Measurements from ENCODE around the gene SUPT3H.
A peak's percentile ranks its signal among the peaks of the same experiment; 100 is the strongest.
"Not testable (repeated sequence)": the region's sequence is repeated elsewhere in the genome, so short reads cannot be mapped to it uniquely, and the experiment has no call there.

Gene SUPT3H

DNA sequence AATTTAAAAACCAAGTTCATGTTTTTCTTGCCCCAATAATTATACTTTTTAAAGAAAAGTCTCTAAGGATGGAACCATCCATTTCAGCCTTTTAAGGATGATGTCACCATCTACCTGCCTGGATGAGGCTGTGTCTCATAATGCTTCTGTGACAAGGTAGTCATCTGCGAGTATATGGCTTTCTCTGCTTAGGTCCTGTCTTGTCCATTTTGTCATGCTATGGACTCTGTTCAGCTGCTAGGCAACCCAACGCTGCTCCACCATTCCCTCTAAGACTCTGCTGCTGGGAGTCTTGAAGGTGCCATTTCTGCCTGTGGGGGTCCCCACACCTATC lies 509.4 kb downstream of the SUPT3H start:
- no peak for DNase-seq

DNA sequence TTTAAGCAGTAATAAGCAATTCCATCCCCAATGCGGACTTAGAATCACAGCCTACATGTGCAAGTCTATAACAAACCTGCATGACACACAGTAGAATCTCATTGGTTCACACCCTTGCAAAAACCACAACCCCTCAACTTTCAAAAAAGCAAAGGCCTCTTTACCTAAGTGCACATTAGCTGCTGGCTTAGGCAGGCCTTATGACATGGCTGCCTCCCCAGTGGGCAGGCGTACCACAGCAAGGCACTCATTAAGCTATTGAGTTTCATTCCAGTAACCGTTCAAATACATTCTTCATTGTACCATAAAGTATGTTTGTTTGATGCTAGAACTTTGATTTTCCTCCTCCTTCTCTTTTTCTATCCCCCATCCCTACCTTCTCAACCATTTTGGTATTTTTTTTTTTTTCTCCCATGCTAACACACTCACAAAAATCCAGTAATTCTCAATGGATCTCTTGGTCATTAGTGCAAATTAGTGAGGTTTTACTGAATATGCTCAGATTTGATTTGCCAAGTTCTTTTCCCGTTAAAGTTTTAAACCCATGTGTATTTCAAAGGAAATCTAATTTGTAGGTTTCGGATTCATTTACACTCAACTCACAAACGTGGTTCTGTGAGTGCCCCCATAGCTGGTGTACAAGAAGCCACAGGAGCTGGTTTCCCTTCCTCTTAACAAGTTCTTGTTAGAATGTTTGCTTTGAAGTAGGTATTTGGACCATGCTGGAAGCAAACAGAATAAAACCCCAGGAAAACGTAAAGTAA lies 510.0 kb downstream of the SUPT3H start:
- peak; percentile 34 for DNase-seq

DNA sequence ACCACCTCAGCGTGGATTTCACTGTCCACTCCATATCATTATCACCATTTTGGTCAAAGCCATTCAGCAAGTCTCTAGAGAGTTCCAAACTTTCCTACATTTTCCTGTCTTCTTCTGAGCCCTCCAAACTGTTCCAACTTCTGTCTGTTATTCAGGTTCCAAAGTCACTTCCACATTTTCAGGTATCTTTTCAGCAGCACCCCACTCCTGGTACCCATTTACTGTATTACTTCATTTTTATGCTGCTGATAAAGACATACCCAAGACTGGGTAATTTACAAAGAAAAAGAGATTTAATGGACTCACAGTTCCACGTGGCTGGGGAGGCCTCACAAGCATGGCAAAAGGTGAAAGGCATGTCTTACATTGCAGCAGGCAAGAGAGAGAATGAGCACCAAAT lies 512.5 kb downstream of the SUPT3H start:
- not testable (repeated sequence) for DNase-seq

DNA sequence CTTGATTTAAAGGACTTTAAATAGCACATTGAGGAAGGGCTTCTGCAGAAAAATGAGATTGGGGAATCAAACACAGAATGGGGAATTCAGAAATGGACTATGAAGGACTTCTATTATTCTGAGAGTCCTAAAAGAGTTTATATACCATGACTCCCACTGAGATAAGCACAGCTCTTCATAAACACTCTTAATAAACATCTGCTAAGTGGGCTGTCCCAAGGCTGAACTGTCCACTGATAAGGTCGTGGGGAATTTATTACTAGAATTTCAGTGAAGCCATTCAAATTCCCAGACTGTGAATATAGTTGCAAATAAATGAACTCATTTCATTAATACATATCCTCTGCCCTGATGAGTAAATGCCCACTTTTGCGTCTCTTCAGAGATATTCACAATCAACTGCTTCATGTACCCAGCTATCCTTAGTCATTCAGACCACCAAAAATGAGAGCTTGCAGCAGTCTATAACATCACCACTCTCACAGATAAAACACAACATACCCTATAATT lies 517.8 kb downstream of the SUPT3H start:
- DNase-seq: no peak

DNA sequence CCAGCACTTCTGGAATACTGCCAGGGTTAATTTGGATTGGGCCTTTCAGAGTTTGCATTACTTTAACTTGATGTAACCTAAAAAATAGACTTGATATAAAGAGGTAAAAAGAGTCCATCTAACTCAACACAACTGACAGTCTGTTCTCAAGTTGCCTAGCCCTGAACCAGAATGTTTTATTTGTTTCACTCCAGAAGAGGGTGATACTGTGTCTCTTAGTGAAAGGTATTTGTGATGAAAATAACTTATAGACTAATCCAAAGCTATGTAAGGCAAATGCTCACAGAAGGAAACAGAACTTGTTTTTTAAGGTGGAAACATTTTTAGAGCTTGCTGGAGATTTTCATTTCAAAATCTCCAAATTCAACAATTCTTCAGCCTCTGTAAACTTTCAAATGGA lies 518.7 kb downstream of the SUPT3H start:
- no peak for DNase-seq

DNA sequence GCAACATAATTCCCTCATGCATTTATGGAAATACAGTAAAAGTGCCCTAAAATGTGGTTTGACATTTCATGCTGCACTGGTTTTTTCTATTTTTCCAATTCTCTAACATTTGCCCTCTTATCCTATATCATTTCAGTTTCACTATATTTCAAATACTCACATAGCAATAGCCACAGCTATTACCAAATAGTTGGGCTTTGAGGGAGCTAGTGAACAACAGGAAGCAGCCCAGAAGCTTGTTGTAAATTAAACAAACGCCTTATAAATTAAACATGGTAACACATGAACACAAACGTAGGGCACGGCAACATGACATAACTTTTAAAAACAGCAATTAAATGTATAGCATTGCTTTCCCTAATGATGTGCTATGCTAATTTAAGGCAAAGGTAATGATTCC lies 521.3 kb downstream of the SUPT3H start:
- no peak for DNase-seq

DNA sequence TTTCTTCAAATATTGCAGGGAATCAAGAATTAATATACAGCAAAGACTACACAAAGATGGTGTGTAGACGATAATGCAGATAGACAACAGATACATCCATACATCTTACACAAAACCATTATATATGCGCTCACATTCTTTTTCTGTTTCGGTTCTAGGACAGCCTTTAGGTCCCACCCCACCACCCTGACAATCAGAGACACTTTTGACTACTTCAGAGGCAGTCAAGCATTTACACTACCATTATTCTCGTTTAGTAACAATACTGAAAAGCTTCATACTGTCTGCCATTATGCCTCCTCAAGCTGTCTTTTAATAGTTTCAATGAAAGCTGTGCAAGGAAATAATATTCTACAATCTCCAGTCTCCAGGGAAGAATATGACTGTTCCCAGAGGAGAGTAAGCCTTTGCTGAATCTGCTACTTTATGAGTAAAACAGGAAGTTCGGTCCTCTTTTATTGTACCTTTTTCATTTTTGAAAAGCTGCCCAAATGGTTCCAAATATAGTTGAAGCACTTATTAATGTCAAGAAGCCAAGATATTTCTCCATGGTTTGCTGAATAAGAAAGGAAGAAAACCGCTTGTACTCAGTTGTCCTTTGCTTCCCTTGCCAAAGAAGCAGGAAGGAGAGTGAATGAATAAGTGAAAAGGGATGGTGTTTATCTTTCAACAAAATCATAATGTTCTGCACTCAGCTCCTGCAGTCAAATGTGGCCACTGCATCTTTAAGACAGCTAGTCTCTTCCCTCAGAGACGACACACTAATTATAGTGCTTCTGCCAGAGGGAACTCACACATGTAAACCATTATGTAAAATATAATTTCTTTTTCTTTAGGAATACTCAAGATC lies 521.9 kb downstream of the SUPT3H start:
- no peak for DNase-seq

DNA sequence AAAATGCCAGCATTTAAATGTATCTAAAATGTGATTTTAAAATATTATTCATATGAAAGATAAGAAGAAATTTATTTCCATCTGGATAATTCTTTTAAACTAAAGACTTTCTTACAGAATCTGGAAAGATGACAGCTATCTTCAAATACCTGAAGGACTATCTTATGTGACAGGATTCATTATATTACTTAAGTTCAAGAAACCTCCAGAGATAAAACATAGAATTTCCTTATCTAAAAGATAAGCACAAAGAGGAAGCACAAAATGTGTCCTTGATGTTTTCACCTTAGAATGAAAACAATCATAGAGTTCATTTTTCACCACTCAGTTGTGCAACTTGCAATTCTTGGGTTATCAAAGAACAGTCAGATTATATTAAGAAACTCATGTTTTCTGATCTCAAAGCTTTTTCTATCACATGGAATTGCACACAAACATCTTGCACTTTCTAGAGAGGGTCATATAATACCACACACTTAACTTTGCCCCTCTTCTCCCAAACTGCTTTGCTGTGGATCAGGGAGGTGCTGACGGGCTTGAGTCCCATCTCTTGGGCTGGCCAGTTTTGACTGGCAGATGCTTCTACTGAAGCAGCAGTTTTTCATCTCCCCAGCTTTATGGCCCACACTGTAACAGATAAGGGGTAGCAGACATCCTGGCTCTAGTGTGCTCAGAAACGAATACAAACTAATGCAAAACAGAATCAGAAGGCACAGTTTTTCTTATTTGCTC lies 522.9 kb downstream of the SUPT3H start:
- DNase-seq: no peak

DNA sequence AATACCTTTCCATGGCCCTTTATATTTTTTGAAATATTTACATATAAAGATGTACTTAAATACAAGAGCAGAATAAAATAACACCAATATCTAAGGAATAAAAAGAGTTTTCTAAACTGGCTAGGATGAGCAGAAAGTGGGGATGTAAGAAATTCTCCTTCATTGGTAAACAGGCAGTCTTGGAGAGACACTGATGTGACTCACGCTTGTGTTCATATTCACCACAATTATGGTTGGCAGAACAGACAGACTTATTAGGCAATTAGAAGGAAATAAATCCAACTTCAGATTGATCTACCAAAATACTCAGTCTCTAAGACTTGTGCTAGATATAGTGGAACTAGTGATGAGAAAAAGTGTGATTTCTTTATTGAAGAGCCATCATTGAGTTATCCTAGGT lies 526.6 kb downstream of the SUPT3H start:
- DNase-seq: no peak

DNA sequence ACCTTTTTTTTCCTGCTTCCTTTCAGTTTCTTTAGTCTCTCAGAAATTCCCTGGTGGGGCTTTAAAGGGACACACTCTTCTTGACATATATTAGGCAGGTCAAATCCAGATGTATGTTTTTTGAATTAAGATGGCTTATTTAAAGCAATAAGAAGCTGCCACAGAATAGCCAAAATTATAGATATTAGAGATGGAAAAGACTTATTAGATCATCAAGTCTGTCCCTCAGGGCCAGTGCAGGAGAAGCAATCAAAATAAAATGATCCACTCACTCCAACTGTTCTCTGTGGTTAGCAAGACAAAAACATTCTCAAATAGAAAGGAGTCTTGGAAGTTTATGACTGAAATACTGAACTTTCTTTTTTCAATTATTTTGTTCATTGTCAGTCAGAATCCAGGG lies 527.4 kb downstream of the SUPT3H start:
- DNase-seq: peak; percentile 30

DNA sequence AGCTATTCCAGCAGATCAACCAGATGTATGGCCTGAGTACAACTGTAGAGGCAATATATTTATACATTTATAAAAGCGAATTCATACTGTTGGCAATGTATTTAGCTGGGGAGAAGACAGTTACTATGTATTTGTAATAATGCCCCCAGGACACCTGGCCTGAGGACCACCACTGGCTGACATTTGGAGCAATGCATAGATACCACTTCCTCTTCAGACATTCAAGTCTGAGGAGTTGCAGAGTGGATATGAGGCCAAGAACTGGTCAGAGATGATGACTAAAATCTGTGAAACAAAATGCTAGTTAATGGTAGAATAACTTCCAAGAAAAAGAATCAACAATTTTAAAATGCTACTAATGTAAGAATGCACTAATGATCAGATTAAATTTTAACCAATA lies 527.9 kb downstream of the SUPT3H start:
- peak; percentile 63 for DNase-seq

DNA sequence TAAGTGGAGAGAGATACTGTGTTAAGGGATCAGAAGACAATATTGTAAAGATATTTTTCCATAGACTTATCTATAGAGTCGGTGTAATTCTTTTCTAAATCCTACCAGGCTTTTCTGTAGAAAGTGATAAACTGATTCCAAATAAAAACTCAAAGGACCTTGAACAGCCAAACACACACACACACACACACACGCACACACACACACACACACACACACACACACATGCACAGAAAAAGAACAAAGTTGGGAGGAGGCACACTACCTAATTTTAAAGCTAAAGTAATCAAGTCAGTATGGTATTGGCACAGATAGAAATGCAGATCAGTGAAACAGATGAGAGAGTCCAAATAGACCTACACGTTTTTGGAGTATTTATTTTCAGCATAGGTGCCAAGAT lies 534.0 kb downstream of the SUPT3H start:
- DNase-seq: no peak

DNA sequence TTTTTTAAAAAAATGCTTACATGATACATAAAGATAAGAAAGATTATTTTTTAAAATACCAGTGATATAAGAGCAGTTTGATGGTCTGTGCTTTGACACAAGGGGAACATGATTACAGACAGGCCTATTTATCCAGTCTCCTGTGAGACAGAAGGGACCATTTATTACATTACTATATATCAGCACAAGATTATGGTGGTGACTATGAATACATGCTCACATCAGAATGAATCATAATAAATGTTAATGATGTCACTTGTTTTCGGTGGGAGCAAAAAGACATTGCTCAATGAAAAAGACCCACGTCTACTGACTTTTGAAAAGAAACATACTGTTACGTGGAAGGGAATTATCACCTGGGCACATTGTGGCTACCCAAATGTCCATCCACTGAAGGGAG lies 535.1 kb downstream of the SUPT3H start:
- no peak for DNase-seq

DNA sequence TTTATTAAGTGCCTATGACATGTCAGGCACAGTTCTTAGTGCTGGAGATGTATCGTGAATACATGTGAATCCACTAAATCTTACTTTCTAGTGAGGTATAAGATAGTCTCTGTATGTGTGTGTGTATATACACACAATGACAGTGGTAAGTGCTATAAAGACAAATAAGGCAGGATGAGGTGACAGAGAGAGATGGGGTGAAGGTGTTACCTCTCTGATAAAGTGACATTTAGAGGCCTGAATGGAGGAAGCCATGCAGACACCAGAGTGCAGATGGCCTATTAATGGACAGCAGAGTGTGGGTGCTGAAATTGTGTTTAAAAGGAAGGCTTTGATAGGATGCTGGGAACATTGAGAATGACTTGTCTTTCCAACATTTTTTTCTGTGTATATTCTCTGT lies 535.9 kb downstream of the SUPT3H start:
- no peak for DNase-seq

DNA sequence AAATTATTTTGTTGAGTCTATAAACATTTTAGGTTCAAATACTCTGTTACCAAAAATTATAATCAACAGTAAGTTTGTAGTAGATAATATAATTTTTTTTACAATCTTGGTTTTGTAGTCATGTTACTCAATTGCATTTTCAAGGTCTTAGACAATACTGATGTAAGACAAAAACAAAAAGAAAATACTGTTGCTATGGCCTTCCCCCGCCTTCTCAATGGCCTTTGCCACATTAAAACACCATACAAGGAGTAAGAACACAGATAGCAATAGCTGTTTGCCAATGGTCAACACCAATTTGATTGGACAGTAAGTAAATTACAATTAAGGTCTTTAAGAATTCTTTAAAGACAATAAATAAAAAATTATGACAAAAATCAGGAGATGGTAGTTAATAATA lies 540.0 kb downstream of the SUPT3H start:
- DNase-seq: no peak

DNA sequence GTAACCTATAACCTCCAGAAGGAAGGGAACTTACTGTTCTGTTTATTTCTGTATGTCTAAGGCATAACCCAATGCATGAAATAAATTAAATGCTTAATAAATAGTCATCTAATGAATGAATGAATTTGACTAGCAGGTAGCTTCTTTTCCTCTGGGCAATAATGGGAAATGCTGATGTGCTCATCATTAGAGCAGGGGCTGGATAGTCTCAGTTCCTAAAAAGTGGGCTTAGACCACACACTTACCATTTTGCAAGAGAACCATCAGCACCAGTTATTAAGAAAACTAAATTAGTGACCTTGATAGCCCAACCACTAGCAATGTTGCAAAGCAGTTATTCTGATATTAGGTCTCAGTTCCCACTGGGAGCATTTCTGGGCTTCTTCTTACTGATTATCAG lies 540.5 kb downstream of the SUPT3H start:
- DNase-seq: no peak

DNA sequence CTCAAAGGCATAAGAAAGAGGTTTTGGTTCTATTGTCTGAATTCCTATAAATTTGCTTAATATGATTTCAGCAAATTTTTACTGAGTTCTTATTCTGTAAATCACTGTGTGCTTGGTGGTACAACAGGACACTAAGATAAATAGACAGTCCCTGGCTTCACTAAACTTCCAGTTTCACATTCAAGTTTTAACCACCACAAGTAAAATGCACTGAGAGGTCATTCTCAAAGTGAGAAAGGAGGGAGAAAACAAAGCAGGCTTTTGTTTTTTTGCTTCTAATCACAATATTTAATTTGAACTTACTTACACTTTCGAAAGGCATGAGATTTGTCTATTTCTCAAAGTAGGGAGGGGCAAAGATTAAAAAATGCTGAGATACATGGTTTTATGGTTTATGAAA lies 544.5 kb downstream of the SUPT3H start:
- DNase-seq: no peak

DNA sequence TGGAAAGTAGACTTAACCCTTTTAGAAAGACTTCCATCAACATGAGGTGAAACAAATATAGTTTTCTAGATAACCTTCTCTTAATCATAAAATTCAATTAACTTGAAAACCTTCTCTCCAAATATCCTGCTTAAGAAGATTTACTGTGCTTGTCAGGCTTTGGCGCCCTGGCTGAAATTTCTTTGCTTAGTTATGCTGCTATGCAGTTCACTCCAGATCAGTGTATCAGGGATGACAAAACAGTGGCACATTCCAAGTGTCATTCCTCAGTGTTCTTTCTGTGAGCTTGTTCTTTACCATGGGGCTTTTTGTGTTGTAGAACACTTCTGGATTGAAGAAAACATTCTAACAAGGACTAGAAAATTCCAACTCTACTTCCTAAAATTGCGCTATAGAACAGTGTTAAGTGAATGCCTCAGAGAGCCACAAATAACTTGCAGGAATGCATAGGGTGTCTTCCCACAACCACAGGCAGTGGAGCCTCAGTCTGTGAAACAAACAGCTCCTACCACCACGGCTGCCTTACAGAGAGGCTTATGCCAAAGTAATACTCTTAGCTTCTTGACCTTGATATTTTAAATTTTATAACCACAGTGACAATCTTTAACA lies 546.6 kb downstream of the SUPT3H start:
- peak; percentile 43 for DNase-seq

DNA sequence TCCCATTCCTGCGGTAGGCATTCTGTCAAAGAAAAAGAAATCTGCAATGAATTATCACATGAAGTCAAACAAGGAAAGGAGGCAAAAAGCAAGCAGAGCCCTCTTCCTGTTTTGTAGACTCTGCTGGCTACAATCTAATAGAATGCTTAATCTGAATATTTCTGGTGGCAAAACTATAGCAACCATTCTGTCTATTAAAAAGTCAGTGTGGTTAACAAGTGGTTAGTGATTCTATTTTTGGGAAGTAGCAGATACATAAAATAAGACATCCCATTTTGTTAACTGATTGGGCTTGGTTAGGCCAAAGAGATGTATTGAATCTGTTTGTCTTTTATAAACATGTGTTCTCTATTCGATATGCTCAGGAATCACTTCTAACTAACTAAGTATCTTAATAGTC lies 547.9 kb downstream of the SUPT3H start:
- DNase-seq: no peak

DNA sequence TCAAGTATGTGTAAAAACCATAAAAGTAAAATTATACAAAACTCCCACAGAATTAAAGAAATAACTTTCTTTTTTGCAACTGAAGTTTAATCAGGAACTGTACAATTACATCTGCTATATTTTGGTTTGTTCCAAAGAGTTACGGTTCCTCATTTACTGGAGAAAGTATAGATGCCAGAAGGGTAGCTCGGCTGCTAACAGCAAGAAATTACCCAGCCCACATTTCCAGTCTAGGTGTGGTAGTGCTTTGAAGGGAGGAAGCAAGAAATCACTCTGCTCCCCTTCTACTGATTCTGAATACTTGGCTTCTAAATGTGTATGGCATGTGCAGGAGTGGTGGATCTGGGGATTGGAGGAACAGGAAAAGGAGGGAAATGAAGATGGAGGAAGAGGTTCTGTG lies 549.0 kb downstream of the SUPT3H start:
- no peak for DNase-seq

DNA sequence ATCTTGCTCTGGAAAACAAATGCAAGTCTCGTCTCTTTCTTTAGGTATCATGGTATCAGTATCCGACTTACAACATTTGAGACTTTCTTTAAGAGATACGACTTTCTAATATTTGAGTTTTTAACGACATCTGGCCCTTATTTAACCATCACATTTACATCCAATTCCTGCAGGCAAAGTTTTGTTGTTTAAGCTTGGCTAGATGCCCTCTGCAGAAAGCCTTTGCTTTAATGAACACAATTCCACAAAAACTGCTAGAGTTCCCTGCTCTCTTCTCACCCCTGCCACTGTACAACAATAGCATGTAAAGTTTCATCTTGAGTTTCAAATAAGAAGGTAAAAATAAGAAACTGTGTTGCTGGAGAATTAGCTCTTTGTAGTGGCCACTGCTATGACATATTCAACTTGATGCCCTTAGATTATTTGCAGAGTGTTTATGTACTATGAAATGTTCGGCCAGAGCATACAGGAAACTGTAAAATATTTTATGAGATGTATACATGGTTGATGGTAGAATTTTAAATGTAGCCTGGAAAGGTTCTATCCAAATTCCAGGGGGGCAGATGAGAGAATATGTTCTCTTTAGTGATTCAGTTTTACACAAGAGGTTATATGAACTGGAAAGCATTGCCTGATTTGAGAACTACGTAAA lies 551.6 kb downstream of the SUPT3H start:
- DNase-seq: no peak

DNA sequence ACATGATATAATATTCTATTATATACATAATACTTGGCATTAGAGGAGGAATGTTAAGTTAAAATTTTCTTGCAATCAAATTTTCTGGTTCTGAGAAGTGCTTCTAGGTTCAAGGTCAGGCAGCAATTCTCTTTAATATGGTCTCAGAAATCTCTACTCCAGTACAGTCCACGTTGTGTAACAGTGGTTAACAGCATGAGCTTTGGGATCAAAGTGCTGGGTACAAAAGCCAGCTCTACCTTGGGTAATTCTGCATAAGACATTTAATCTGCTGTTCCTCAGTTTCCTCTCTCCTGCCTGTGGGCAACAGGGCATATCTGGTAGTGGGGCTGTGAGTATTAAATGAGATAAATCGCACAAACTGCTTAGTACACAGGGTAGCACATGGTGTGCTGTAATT lies 552.5 kb downstream of the SUPT3H start:
- DNase-seq: no peak

DNA sequence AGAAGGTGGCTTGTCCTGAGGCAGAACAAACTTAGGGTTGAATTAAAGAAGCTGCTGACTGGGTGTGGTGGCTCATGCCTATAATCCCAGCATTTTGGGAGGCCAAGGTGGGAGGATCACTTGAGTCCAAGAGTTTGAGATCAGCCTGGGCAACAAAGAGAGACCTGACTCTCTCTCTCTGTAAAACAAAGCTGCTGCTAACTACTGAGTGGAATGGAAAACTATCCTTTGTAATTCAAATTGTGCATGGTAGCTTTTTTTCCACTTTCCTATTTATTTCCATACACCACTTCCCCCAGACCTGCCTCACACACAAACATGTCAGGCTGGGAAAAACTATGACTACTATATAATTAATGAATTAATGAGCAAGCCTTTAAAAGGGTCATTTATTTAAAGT lies 553.2 kb downstream of the SUPT3H start:
- DNase-seq: no peak

Data from right hindlimb (tissue), 1 donor.